ENCODE results near the gene SLC22A31.
"Not testable (repeated sequence)": the region's sequence is repeated elsewhere in the genome, so short reads cannot be mapped to it uniquely, and the experiment has no call there.

Gene SLC22A31

DNA sequence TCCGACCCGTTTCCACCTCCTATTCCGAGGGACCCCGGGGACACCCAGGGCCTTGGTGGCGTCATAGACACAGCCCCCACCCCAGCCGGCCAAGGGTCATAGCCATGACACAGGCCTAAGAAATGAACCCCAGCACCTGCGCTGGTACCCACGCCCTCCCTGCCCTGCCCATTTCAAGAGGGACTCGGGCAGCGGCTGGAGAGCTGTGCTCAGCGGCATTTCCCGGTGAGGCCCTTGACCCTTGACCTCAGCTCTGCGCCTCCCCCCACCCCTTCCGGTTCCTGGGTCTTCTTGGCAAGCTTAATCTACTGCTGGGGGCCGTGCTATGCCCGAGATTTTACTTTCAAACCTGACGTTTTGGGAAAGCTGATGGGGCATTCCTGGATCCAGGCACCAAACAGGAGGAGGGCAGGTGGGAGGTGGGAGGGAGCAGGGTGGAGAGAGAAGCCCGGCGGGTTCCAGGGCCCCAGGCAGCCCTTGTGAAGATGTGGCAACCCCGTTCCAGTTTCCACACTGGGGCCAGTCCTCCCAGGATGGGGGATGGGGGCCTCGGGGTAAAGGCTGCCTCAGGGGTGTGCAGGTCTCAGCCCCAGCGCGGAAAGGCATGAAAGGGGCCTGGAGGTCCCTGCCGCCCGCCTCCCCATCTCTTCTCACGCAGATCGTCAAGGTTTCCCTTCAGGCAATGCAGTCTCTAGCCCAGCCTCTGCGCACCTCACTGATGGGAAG is at the start of gene SLC22A31:
SLC22A31 (minus strand) TSS at position 414 of the 726 bp plus-strand sequence; CDS start at position 378, 36 bp downstream.
- no peak for DNase-seq (ENCODE audit: low read depth in 2 of 2)

DNA sequence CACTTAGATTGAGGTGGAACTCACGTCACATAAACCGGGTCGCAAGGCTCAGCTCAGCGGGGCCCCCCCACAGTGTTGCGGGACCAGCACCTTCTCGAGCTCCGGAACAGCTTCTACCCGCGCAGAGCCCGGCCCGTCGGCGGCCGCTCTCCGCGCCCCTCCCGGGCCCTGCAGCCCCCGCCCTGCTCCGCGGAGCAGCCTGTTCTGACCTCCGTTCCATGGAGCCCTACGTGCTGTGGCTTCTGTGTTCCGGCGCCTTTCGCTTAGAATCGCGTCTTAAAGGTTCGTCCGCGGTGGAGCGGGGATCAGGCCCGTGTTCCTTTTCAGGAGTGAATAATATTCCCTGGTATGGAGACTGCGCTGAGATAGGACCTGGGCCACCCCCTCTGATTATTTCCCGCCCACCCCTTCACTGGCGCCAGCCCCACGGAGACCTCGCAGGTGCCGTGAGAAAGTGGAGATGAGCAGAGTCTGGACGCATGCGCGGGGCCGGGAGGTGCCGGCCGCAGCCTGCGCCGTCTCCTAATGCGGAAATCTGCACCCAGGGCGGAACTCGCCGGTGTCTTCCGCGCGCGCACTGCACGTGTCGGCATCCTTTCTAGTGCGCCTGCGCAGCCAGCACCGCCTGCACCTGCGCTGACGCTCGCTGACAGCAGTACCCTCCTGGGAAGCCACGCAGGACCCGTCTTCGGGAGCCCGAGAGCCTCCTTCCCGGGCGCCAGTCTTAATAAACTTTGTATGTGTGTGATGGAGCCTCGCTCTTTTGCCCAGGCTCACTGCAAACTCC is 48.1 kb upstream of the SLC22A31 start:
- no peak for DNase-seq (ENCODE audit: low read depth in 2 of 2)

GRCh38 chr16:89247734-89248075 is 47.4 kb upstream of the SLC22A31 start:
- DNase-seq (ENCODE audit: low read depth in 2 of 2): not testable (repeated sequence)

DNA sequence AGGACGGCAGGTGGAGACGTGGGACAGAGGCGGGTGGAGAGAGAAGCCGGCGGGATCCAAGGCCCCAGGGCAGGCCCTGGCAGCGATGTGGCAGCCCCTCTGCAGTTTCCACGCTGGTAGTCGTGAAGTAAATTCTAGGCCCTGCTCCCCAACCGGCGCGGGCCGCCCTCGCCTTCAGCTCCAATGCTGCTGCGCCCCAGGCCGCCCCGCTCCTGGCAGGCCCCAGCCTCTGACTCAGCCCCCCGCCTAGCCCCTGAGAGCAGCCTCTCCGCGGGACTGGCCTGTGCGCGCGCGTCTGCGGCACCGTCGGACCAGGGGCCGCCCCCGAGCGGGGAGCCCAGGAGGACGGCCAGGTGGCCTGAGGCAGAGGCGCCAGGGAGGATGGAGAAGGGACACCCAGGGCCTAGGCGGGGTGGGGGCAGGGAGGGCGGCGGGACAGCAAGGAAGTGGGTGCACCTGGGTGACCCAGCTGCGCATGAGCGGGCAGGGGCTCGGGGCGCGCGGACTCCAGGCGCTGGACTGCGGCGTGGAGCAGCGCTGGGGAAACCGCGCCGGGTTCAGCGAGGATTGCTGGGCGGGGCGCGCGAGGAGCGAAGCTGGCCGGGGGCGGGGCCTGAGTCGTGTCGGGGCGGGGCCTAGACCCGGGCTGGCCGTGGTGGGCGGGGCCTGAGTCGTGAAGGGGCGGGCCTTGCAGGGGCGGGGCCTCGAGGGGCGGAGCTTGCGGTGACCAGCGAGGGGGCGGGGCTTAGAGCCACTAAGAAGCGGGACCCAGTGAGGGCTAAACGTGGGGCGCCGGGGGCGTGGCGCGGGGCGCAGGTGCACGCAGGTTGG is 46.8 kb upstream of the SLC22A31 start:
- peak; percentile 94 to 96 for DNase-seq (ENCODE audit: low read depth in 2 of 2)

GRCh38 chr16:89246383-89246902 is 46.1 kb upstream of the SLC22A31 start:
- DNase-seq (ENCODE audit: low read depth in 2 of 2): no peak

DNA sequence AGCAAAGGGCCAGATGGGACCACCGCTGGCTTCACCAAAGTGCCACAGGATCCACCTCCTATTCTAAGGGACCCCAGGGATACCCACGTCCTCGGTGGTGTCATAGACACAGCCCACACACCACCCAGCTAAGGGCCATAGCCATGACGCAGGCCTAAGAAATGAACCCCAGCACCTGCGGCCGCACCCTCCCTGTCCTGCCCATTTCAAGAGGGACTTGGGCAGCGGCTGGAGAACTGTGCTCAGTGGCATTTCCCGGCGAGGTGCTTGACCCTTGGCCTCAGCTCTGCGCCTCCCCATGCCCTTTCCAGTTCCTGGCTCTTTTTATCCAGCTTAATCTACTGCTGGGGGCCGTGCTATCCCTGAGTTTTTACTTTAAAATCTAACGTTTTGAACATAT is 44.4 kb upstream of the SLC22A31 start:
- DNase-seq (ENCODE audit: low read depth in 2 of 2): no peak

GRCh38 chr16:89244264-89244663 is 43.9 kb upstream of the SLC22A31 start:
- not testable (repeated sequence) for DNase-seq (ENCODE audit: low read depth in 2 of 2)

DNA sequence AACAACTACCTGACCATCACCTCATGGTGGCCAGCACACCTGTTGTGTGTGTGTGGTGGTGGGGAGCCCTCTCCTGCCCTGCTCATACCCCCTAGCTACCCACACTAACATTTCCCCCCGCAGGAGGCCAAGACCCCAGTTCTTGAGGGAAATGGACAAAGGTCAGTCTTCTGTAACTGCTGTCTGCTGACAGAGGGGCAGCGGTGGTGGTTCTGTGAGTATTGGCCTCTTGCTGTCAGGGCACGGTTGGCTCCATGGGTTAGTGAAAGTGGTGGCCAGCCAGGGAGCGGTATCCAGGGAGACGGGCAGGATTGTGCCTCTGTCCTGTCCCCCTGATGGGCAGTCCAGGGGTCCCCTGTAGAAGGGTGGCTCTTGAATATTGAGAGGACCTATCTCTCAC is 43.3 kb upstream of the SLC22A31 start:
- DNase-seq (ENCODE audit: low read depth in 2 of 2): no peak

DNA sequence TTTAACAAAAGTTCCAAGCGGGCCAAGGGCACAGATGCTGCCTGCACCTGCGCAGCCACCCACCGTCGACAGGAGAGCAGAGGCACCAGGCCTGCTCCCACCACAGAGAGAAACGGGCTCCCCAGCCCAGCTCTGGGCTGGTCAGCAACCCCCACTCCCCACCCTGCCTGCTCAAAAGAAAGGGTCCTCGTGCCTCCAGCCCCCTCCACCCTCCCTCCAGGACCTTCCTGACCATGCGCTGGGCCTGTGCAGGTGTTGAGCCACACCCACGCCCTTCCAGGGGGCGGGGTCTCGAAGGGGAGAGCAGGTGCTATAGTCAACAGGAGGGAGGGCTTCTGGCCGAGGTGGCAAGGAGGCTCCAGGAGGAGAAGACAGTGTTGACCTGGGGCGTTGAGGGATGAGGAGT is 42.5 kb upstream of the SLC22A31 start:
- no peak for DNase-seq (ENCODE audit: low read depth in 2 of 2)

- peak; percentile 63 to 64 for DNase-seq (ENCODE audit: low read depth in 2 of 2)
These were observed 41.1 kb upstream of the SLC22A31 start for GRCh38 chr16:89241187-89242007.

DNA sequence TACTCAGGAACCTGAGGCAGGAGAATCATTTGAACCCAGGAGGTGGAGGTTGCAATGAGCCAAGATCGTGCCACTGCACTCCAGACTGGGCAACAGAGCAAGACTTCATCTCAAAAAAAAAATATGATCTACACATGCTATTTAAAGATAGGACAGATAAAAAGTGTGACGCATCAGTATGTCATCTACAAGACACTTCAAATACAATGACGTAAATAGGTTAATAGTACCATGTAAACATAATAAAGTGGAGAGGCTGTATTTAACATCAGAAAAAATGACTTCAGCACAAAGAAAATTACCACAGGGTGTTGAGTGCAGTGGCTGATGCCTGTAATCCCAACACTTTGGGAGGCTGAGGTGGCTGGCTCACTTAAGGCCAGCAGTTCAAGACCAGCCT is 37.4 kb upstream of the SLC22A31 start:
- no peak for DNase-seq (ENCODE audit: low read depth in 2 of 2)

DNA sequence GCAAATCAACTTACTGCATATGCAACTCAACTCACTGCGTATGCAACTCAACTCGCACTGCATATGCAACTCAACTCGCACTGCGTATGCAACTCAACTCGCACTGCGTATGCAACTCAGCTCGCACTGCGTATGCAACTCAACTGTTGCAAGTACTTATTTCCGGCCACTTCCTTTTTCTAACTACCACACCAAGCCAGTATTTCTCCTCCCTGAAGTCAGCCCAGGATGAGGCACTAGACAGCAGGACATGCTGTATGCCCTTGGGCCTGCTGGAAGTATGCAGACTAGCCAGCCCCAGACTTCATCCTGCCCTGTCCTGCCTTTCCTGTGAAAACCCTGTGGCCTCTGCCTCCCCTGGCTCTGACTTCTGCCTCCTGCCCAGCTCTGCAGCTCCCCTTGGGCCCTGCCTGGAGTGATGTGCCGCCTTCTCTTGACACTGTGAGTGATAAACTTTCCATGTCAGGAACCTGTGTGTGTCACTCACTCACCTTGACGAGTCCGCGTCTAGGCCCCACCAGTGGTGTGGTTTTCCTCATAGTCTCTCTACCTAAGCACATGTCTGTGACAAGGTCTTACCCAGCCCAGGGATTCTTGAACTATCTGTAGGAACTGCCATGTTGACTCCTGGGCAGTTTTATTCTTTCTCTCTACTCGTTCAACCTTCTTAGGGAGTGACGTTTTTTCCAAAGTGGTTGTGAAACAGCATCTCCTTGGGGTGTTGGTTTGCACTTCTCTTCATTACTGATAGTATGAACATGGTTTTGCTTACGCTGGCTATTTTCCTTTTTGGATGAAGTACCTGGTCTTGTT is 33.5 kb upstream of the SLC22A31 start:
- DNase-seq (ENCODE audit: low read depth in 2 of 2): no peak

DNA sequence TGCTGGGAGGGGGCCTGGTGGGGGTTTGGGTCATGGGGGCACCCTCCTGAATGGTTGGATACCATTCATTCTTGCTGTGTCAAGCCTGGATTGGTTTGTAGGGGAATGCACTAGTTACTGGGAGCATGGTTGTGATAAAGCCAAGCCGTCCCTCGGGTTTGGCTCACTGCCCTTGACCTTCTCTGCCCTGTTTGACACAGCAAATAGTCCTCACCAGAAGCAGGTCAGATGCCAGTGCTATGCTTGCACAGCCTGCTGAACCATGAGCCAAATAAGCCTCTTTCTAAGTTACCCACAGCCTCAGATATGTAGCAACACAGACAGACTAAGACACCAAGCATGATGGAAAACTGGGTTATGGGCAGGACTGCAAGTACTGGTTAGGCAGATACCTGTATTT is 31.8 kb upstream of the SLC22A31 start:
- no peak for DNase-seq (ENCODE audit: low read depth in 2 of 2)

- DNase-seq (ENCODE audit: low read depth in 2 of 2): no peak
These were observed 29.9 kb upstream of the SLC22A31 start for GRCh38 chr16:89230255-89230654.

GRCh38 chr16:89224665-89225064 is 24.3 kb upstream of the SLC22A31 start:
- DNase-seq (ENCODE audit: low read depth in 2 of 2): no peak

- DNase-seq (ENCODE audit: low read depth in 2 of 2): no peak
These were observed 22.6 kb upstream of the SLC22A31 start for GRCh38 chr16:89222931-89223330.

GRCh38 chr16:89221604-89222003 is 21.3 kb upstream of the SLC22A31 start:
- DNase-seq (ENCODE audit: low read depth in 2 of 2): no peak

GRCh38 chr16:89219365-89219764 is 19.0 kb upstream of the SLC22A31 start:
- no peak for DNase-seq (ENCODE audit: low read depth in 2 of 2)

DNA sequence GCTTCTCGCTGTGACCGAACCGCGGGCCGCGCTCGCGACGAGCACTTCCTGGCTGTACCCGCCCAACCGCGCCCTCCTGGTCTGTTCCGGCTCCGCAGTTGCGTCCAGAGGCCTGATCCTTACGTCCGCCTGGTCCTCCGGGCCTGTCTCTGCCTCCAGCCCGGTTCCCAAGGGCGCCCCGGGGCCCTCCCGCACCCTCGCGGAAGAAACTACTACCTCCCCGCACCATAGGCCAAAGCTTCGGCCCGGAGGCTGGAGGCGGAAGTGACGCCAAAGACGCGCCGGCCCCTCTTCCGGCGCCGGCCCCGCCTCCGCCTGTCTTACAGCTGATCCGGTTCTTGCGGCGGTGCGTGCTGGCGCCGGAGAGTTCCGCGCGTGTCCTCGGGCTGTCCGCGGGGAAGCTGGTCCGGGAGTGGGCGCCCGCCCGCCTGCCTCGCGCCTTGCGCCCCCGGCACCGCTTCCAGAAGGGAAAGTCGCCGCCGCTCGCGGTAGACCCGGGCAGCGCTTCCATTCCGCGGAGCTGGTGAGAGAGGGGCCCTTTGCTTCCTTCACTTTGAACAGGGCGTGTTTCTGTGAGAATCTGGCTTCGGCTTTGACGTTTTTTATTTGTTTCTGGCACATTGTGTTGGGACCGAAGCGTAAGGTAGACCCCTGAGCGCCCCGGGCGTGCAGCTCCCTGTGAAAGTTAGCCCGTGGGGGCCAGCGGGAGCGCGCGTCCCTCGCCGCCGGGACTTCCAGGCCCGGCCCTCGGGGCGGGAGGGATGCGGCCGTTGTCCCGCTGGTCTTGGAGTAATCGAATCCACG is 17.3 kb upstream of the SLC22A31 start, which contains the start of gene ZNF778:
ZNF778 (plus strand) TSS at position 316 of the 804 bp plus-strand sequence. CDS start 3,425 bp downstream, outside the sequence.
- peak; percentile 59 to 71 for DNase-seq (ENCODE audit: low read depth in 2 of 2)

- DNase-seq (ENCODE audit: low read depth in 2 of 2): no peak
These were observed 16.7 kb upstream of the SLC22A31 start for GRCh38 chr16:89217138-89217387.

Measured in stimulated activated CD4-positive, alpha-beta T cell treated with anti-CD3 and anti-CD28 coated beads, Interleukin-15, amount 100 ng/mL, for 48 hours (primary cell).